ES-I3 (cell line): ENCODE measurements around the gene LRRC63.
"Not testable (repeated sequence)": the region's sequence is repeated elsewhere in the genome, so short reads cannot be mapped to it uniquely, and the experiment has no call there.

ENCODE experiments used
- H3K36me3 ChIP-seq: 2 replicates; pipeline ENCODE4 v1.6.1; 2013; ENCODE audit warnings: mild to moderate bottlenecking, low read length, control low read depth, moderate library complexity; ENCODE audit not compliant: insufficient read depth
- H3K4me1 ChIP-seq: 2 replicates; pipeline ENCODE4 v1.6.1; 2013; ENCODE audit warnings: mild to moderate bottlenecking, control low read depth, low read length; ENCODE audit not compliant: insufficient read depth
- H3K9ac ChIP-seq: 2 replicates; pipeline ENCODE4 v1.6.1; 2013; ENCODE audit warnings: low read depth, mild to moderate bottlenecking, low read length, moderate library complexity
- H3K9me3 ChIP-seq: 2 replicates; pipeline ENCODE4 v1.6.1; 2013; ENCODE audit warnings: mild to moderate bottlenecking, low read length, moderate library complexity; ENCODE audit not compliant: control insufficient read depth, insufficient read depth

The LRRC63 gene, protein sequence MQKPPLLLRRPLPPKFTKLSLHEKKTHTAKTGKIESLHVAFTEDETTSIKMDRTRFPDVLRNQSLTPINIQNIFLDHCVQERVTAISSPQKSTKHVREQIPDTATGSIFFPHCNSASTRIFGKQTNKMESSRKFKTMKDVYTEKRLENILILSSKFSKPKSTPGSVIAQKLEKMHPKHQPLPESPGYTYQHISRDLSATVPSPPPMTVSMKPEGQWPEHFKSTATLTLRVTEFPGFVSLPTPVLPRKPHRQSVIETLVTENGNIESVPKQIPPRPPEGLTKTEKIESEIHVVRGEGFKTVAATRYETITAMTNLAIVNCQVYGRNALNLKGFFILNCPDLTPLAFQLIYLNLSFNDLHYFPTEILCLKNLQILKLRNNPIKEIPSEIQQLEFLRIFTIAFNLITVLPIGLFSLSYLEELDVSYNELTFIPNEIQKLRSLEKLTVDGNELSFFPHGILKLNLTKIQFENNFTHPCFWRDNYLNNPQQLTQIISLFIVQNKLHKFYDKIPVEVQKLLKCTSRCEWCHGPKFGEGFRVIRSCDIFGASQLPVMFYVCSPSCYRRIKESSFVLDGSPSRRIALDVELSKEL

DNA sequence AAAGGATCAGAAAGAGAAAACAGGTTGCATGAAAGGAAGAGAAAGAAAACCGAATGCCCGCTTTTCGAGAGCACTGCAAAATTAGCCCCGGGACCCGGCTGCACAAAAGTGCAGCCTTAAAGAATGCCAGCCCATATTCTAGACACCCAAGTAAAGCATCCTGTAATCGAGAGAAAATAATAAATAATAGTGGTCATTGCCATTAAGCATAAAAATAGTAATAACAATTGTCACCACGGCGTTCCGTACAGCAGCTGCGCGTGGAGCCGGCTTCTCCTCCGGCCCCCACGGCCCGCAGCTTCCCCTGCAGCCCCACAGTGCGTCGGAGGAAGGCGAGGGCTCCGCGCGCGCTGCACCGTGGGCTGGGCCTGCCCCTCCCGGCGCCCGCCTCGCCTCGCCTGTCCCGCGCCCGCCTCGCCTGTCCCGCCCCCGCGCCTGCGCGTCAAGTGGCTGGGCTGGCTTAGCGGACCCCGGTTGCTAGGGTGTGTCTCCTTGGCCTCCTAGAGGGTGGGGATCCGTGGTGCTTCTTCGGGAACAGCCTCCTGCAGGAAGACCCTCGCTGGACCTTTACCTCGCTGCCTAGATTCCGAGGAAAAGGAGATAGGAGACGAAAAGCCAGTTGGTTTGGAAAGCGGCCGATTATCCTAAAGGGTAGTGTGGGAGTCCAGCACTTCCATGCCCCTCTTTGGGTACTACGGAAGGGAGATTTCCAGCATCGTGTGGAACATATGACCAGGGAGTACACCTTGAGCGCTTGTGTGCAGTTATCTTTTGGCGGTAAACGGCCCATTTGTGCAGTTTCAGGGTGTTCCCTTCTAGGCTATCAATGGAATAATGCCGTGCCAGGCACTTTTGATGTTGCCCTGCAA, at the start of gene LRRC63:
TSS of gene LRRC63 (plus strand) at position 446 of the 869 bp plus-strand sequence. CDS start 1,107 bp downstream, outside the sequence.
- Histone ChIP-seq H3K9me3 (no peaks in the 10 kb centered on the region), H3K9ac (peak within 1 kb of the TSS; percentile 72; the same call in 1 of the 2 replicates), H3K36me3 (no peaks in the 10 kb centered on the region), H3K4me1 (no peaks in the 10 kb centered on the region)

DNA sequence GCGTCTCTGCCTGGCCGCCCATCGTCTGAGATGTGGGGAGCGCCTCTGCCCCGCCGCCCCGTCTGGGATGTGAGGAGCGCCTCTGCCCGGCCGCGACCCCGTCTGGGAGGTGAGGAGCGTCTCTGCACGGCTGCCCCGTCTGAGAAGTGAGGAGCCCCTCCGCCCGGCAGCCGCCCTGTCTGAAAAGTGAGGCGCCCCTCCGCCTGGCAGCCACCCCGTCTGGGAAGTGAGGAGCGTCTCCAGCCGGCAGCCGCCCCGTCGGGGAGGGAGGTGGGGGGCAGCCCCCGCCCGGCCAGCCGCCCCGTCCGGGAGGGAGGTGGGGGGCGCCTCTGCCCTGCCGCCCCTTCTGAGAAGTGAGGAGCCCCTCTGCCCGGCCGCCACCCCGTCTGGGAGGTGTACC, 49.0 kb upstream of the LRRC63 start:
- not testable (repeated sequence) for H3K36me3 ChIP-seq, H3K9ac ChIP-seq, H3K9me3 ChIP-seq, H3K4me1 ChIP-seq

DNA sequence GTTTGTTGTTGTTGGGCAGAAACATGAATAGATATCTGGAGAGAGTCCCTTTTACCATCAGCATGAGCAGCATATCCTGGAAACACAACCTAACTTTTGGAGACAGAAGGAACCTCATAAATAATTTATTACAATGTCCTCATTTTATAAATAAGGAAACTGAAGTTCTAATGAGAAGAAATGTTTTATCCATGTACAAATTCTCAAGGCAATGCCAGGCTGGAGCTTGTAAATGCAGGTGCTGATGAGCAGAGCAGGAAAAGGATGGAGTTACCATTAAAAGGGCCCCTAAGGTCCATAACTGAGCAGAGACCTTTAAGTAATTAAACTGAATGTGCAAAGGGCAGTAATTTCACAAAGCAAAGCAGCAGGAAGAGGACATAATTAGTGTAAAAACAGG, 47.1 kb upstream of the LRRC63 start:
- H3K36me3 ChIP-seq = no peaks in the 10 kb centered on the region
- no peak overlapping the region for H3K9ac ChIP-seq
- peaks cover 9% of the 10 kb centered on the region; the same call in 1 of the 2 replicates for H3K9me3 ChIP-seq
- H3K4me1 ChIP-seq = peaks cover 6% of the 10 kb centered on the region

DNA sequence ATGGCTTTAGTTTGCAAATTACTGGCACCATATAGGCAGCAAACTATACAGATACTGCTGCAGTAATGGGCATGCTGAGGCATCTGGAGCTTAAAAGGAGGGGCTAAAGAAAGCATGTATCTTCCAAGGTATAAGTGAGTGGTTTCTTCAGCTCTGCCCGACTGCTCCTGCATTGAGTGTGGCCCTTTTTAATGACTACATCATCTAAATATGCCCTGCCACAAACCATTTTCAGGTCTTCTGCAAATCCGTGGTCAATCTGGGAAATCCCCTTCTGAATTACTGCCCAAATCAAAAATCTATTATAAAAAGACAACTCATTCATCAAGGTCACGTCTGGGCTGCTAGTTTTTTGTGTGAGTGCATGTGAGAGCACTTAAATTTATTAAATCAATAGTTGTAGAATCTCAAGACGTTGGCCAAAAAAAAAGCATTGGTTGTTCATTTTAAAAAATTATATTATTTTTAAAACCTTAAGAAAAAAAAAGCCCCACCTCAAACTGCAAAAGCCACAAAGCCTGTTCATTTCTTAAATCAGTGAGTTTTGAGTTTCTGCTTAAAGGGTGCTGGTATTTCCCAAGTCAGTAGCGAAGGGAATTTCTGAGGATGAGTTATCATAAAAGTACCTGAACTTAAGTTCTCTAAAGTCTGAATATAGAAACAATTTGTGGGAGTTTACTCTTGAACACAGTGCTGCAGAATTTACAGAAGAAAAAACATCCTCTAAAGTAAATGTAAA, 46.1 kb upstream of the LRRC63 start:
- H3K9ac ChIP-seq = no peak overlapping the region

DNA sequence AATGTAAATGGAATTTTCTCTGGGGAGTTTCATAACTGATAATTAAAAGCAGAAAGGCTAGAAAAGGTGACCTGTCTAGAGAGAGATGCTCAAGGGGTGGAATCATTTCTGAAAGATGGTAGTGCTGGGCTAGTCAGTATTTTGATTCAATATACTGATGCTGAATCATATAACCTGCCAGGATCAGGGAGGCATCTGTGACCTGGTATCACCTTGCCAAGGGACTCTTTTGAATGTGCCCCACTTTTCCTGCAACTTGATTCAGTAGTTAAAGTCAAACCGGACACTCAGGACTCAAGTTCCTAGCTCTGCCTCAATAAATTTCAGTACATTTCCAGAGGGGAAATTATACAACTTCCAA, 45.5 kb upstream of the LRRC63 start:
- H3K4me1 ChIP-seq = peaks cover 14% of the 10 kb centered on the region
- H3K9me3 ChIP-seq = peaks cover 9% of the 10 kb centered on the region; the same call in 1 of the 2 replicates
- H3K36me3 ChIP-seq = no peaks in the 10 kb centered on the region
- no peak overlapping the region for H3K9ac ChIP-seq

More for the DNA sequence above, 46.1 kb upstream of the LRRC63 start:
- Histone ChIP-seq H3K4me1 (peaks cover 10% of the 10 kb centered on the region), H3K36me3 (no peaks in the 10 kb centered on the region), H3K9me3 (peaks cover 9% of the 10 kb centered on the region; the same call in 1 of the 2 replicates)

DNA sequence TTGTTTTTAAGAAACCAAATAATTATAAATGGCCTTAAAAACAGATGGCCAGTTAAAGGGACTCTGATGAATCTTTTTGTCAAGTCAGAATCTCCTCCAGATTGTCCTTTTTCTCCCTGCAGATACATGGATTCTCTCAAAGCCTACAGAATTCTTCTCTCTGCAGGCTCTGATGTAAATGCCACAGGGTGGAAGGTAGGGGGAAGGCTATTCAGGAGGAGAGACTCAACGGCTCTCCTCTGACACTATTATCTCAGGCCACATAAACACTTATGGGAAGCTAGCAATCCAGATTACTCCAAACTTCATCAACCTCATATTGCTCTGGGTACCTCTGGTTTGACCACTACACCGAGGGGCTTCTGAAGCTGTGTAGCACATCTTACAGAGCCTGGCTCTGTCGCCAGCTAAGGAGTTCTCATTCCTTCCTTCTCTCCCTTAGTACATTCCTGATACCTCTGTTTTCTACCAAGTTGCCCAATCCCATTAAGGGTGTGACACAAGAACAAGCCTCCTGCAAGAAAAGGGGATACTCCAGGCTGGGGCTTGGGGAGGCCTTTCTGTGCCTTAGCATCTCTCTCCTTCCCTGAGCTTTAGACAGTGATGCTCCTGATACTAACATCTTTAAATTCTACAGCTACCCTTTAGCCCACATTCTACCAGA, 44.6 kb upstream of the LRRC63 start:
- Histone ChIP-seq H3K4me1 (peaks cover 14% of the 10 kb centered on the region), H3K9ac (no peak overlapping the region), H3K36me3 (no peaks in the 10 kb centered on the region), H3K9me3 (0 out of 2 replicates have a peak, but pooled peaks cover 3% of the 10 kb centered on the region)

DNA sequence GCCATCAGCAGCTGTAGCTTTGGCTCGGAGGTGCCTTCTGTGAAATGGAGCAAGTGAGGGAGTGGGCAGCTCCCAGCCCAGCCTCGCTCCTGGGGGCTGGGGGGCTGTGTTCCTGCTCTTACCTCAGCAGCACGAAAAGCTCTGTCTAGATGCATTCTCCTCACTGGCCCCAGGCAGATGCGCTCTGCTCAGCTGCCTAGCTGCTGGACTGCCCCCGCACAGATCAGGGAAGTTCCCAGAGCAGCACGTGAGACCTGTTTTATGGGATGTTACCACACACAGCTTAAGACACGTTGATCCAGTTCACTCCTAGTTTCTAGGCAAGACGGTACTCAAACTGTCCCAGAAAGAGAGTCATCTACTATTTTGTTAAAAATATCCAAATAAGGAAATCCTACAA, 43.4 kb upstream of the LRRC63 start:
- H3K36me3 ChIP-seq = no peaks in the 10 kb centered on the region
- 0 out of 2 replicates have a peak, but pooled peaks cover 3% of the 10 kb centered on the region for H3K9me3 ChIP-seq
- no peak overlapping the region for H3K9ac ChIP-seq
- peaks cover 14% of the 10 kb centered on the region for H3K4me1 ChIP-seq

DNA sequence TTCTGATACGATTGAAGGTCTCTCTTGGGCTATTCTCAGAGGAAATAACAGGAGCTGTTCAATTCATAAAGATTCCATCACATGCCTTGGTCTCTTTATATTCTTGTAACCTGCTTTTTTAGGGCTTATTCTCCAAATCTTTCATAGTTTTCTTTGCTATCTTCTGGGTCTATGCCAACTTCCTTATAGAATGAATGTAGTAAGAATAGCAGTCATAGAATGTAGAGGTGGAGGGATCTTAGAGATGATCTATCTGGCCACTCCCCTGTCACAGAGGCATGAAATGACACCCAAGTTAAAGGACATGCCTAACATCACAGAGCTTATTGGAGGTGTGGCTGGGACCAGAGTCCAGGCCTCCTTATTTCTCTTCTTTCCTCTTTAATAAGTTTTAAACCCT, 42.9 kb upstream of the LRRC63 start:
- Histone ChIP-seq H3K4me1 (peaks cover 14% of the 10 kb centered on the region), H3K36me3 (no peaks in the 10 kb centered on the region), H3K9me3 (no peaks in the 10 kb centered on the region), H3K9ac (no peak overlapping the region)

DNA sequence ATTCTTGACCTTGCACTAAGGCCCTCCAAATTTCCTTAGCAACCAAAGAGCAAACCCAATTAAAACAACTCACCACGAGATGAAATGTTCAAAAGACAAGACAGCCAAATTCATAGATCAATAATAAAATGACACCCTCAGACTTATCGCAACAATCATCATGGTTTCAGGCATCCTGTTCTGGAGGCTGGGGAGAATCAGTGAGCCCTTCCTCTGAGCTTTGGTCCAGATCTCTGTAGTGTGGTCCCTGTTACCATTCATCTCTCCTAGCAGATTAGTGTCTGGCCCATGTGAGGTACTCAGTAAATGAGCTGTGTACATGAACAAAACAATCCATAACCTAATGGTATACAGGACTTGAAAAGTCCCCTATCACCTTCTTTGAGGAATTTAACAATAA, 42.0 kb upstream of the LRRC63 start:
- peaks cover 14% of the 10 kb centered on the region for H3K4me1 ChIP-seq
- H3K9ac ChIP-seq = no peak overlapping the region
- H3K36me3 ChIP-seq = no peaks in the 10 kb centered on the region
- H3K9me3 ChIP-seq = no peaks in the 10 kb centered on the region

DNA sequence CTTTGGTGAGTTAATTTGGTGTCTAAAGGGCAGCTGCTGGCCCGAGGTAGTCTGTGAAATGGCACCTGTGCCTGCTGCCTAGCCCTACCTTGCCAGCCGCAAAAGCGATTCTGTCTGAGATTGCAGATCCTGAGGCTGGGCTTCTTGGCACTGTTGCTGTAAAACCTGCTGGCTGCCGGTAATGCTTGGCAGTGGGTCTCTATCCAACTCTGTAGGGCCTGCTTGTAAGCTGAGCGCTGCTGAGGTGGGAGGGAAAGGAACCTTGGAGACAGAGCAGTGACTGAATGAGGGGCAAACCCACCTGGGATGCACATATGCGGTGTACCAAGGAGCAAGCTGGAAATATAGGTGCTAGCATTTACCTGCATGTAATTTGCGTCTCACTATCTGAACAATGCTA, 41.5 kb upstream of the LRRC63 start:
- Histone ChIP-seq H3K36me3 (no peaks in the 10 kb centered on the region), H3K4me1 (peaks cover 14% of the 10 kb centered on the region), H3K9ac (no peak overlapping the region), H3K9me3 (no peaks in the 10 kb centered on the region)

DNA sequence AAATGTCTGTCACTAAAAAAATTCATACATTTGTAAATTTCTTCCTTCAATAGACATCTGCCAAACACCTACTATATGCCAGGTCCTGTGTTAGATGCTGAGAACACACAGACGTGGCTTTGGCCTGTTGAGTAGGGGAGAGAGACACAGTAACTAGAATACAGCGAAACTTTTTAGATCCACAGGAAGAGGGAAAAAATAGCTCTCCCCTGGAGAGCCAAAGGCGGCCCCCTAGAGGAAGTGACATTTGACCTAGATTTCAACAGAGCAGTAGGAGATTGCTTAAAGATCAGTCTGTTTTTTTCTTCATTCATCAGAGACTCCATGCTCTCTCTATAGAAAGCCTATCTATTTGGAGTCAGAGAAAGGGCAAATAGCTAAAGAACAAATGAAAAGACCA, 41.0 kb upstream of the LRRC63 start:
- H3K4me1 ChIP-seq = peaks cover 14% of the 10 kb centered on the region
- no peaks in the 10 kb centered on the region for H3K9me3 ChIP-seq
- H3K9ac ChIP-seq = no peak overlapping the region
- H3K36me3 ChIP-seq = no peaks in the 10 kb centered on the region

DNA sequence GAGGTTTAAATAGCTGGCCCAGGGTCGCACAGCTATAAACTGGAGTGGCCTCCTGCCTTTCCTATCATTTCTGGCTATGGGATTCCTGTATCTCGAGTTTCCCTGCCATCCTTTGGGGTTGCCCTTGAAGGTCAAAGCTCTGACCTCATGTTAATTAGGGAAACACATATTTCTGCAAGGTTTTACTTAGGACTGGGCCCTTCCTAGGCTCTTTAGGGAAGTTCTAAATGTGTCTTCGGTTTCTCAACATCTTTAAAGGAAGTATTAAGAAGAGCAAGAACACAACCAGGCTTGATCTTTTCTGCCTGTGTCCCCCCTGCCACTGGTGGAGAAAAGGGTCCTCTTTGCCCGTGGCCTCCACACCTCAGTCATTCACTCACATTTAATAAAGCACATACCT, 40.5 kb upstream of the LRRC63 start:
- H3K36me3 ChIP-seq = no peaks in the 10 kb centered on the region

DNA sequence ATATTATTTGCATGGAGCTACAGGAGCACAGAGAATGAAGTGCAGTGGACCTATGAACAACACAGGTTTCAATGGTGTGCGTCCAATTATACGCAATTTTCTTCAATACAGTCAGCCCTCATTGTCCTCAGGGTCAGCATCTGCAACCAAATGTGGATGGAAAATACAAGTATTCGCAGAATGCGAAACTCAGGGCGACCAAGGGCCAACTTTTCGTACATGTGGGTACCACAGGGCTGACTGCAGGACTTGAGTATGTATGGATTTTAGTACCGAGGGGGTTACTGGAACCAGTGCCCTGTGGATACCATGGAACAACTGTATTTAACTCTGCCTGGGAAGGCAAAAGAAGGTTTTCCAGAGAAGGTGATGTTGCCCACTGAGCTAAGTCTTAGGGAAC, 40.0 kb upstream of the LRRC63 start:
- H3K9ac ChIP-seq = no peak overlapping the region
- peaks cover 14% of the 10 kb centered on the region for H3K4me1 ChIP-seq
- H3K36me3 ChIP-seq = no peaks in the 10 kb centered on the region
- H3K9me3 ChIP-seq = no peaks in the 10 kb centered on the region

More for the DNA sequence above, 40.5 kb upstream of the LRRC63 start:
- Histone ChIP-seq H3K4me1 (peaks cover 14% of the 10 kb centered on the region), H3K9me3 (no peaks in the 10 kb centered on the region), H3K9ac (no peak overlapping the region)
